AG04449 (cell line): ENCODE measurements around the gene NPIPA7.
"Not testable (repeated sequence)": the region's sequence is repeated elsewhere in the genome, so short reads cannot be mapped to it uniquely, and the experiment has no call there.

Experiments
- CTCF ChIA-PET: fragments of 350-600 bp; formaldehyde crosslinking; extraction: SDS; loops from one replicate; lab custom pipeline; 2021; ENCODE audit warnings: antibody characterized with exemption; lab: Yijun Ruan, JAX
- POLR2A ChIA-PET: fragments of 400-600, 350-600 bp; formaldehyde crosslinking; extraction: SDS; loops from one replicate; lab custom pipeline; 2020; ENCODE audit warnings: antibody characterized with exemption, inconsistent platforms; lab: Yijun Ruan, JAX
- DNase-seq: peaks from one replicate; pipeline ENCODE4 v3.0.0-alpha.2; 2010; ENCODE audit warnings: low read depth, low spot score
- H3K4me3 ChIP-seq: 2 replicates; pipeline ENCODE4 v1.5.1; 2011; ENCODE audit warnings: low read depth, mild to moderate bottlenecking, control low read depth, low read length

The NPIPA7 gene

DNA sequence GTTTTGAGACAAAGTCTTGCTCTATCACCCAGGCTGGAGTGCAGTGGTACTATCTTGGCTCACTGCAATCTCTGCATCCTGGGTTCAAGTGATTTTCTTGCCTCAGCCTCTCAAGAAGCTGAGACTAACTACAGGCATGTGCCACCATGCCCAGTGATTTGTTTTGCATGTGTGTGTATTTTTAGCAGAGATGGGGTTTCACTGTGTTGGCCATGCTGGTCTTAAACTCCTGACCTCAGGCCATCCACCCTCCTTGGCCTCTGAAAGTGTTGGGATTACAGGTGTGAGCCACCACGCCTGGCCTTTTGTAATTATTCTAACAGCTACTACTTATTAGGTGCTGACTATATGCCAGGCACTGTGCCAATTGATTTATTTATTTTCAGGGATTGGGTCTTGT, 25.3 kb downstream of the NPIPA7 start:
- POLR2A ChIA-PET, H3K4me3 ChIP-seq, CTCF ChIA-PET, DNase-seq: not testable (repeated sequence)

DNA sequence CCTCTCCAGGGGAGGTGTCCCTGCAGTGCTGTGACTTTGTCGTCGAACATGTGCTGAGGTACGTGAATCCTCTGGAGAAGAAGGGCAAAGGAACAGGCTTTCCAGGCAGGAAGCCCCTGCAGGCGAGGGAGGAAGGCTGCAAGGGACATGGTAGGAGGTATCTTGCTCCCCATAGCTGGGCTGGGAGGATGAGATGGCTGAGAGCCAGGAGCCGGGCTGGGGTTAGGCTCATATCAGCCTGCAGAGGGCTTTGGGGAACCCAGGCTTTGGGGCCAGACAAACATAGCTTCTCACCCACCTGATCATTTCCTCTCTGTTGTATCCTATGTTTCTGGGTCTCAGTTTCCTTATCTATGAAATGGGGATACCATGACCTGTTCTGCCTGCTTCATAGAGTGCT, 26.5 kb downstream of the NPIPA7 start:
- H3K4me3 ChIP-seq, DNase-seq, CTCF ChIA-PET, POLR2A ChIA-PET: not testable (repeated sequence)

DNA sequence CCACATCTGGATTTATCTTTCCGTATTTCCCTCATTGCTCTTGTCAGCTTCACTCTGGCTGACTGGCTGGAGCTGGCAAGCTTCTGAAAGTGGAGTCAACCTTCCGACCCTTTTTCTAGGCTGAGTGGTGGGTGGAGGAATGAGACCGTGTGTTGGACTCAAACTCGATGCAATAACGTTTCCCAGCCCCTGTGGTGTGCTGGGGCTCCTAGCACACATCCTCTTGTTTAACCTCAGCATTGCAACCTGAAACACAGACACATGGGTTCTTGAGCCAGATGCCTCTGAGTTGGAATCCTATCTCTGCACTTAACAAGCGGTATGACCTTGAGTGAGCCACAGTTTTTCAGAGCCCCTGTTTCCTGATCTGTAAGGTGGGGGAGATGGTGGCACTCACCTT, 29.5 kb downstream of the NPIPA7 start:
- POLR2A ChIA-PET, CTCF ChIA-PET, H3K4me3 ChIP-seq, DNase-seq: not testable (repeated sequence)

DNA sequence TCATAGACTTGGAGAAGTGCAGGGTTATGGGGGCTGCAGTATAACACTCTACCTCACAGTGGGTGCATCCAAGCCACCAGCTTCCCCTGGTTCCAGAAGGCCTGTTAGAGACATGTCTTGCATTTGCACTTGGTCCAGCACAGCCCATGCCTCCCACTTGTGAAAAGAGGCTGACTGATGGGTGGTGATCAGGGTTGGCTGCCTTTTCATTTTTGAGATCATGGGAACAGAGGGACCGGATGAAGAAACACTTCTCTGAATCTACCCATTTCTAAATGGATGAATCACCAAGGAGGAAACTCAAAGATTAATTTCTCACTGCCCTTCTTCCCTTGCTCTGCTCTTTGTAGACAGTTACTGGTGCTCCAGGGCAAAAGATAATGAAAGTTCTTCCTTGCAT, 34.8 kb downstream of the NPIPA7 start:
- DNase-seq, POLR2A ChIA-PET, H3K4me3 ChIP-seq, CTCF ChIA-PET: not testable (repeated sequence)

DNA sequence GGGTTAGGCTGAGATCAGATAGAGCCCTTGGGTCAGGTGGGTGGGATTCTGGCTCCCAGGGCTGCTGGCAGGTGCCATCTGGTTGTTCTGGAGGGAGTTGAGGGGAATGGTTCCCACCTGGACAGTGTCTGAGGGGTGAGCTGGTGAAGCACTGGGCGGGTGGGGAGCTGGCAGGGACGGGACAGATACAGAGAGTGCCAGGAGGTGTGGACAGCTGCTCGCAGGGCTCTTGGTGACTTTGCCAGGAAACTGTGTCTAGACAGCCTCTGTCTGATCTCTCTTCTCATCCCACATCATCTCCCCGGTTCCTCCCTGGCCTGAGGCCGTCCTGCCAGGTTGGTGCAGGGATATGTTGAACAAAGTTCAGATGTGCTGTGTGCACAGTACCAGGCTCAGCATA, 38.1 kb downstream of the NPIPA7 start:
- H3K4me3 ChIP-seq, DNase-seq, CTCF ChIA-PET, POLR2A ChIA-PET: not testable (repeated sequence)

DNA sequence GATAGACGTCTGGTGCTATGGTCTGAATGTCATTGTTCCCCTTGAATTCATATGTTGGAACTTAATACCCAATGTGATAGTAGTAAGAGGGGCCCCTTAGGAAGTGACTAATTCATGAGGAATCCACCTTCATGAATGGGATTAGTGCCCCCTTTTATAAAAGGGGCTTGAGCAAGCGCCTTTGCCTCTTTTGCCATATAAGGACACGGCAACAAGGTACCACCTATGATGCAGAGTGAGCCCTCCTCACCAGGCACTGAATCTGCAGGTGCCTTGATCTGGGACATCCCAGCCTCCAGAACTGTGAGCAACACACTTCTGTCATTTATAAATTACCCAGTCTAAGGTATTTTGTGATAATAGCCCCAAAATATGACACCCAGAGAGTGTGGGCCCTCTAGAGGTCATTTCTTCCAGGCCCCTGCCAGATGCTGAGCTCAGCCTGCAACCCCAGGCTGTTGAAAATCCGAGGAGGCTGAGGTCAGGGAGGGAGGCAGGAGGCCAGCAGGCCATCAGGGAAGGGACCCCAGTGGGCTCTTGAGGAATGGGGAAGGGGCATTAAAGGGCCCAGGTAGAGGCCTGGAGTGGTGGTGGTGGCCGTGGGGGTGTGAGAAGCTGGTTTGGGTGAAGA, 39.1 kb downstream of the NPIPA7 start:
- DNase-seq, CTCF ChIA-PET, H3K4me3 ChIP-seq, POLR2A ChIA-PET: not testable (repeated sequence)

DNA sequence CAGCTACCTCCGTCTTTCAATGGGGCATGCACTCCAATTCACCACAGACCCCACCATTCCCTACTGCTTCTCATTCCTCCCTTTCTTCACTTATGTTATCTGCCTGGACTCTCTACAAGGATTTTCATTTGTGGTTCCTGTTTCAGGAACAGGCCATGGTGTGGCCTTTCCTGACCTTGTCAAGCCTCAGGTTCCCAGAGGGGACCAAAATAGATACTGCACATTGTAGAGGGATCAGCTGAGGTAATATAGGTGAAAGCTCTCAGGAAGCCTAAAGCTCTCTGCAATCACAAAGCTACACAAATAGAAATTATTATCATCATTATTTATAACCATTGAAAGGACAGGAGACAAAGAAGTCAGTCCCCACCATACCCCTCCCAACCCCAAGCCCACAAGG, 41.6 kb downstream of the NPIPA7 start:
- CTCF ChIA-PET, H3K4me3 ChIP-seq, POLR2A ChIA-PET, DNase-seq: not testable (repeated sequence)

DNA sequence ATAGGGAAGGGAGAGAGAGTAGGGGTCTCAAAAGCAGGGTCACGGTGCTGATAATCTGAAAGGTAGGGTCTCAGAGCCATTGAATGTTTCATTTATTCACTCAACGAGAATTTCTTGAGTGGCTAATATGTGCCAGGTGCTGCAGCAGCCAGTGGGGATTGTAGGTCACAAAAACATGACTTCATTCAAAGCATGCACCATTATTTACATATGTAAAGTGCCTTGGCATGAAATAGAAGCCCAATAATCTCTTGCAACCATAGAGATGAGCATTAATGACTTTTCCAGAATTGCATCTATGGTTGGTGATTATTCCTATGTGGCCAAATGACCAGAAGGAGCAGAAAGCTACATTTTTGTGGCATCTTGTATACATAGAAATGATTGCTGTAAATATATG, 46.2 kb downstream of the NPIPA7 start:
- CTCF ChIA-PET, POLR2A ChIA-PET, DNase-seq, H3K4me3 ChIP-seq: not testable (repeated sequence)

DNA sequence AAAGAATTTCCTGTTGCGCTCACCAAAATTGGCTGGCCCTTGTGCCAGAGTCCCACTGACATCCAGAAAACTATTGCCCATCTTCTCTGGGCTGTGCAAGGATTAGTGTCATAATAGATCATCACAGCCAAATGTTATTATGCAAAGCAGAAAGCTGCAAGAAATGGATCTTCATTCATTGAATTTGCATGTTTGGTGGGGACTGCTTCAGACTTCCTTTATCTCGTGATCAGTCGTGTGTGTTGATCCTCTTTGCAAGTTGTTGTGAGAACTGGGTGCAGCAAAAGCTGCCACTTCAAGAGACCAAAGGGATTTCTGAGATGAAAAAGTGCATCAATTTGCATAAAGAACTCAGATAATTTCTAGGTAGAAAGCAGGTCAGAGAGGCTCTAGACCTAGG, 52.2 kb downstream of the NPIPA7 start:
- H3K4me3 ChIP-seq, CTCF ChIA-PET, POLR2A ChIA-PET, DNase-seq: not testable (repeated sequence)

DNA sequence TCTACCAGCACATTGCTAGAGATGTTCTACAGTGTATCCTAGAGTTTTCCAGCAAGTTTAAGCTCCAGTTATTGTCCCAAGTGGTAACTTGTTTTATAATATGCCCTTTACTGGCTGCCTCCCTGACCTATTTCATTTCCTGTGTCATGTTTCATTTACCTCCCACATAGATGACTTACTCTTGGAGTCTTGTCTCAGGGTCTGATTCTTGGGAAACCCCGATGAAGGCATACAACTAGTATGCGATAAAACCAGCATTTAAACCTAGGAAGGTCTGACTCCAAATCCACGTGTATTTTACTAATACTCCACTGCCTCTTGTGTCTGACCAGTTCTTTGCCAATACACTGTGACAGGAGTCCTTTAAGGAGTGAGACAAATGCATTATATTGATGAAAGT, 55.8 kb downstream of the NPIPA7 start:
- CTCF ChIA-PET, POLR2A ChIA-PET, H3K4me3 ChIP-seq, DNase-seq: not testable (repeated sequence)

DNA sequence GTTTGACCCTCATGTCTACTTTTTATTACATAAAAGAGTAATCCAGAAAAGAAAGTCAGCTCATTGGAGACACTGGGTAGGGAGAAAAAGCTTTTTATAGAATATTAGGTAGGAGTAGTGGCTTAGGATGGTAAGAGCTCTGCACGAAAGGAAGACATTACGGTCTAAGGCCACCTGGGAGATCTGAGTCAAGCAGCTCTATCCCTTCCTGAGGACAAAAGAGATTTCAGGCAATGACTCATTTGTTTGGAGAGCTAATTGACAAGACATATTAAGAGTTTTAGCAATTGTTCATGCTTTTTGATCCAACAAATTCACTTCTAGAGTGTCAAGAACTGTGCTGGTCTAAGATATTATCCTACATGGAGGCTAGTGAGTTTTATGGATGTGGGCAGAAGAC, 62.5 kb downstream of the NPIPA7 start:
- CTCF ChIA-PET, POLR2A ChIA-PET, H3K4me3 ChIP-seq, DNase-seq: not testable (repeated sequence)
